Endodermal cell (in vitro differentiated cells): Measurements from ENCODE around the gene MPRIP. TPM values are rescaled to one million over a fixed set of nuclear protein-coding genes. Genes with fewer than 3 reads are reported as not detected.

ENCODE experiments used
- DNase-seq: peaks from one replicate; pipeline ENCODE4 v3.0.0-alpha.2; 2017
- H3K27ac ChIP-seq: 2 replicates; pipeline ENCODE4 v1.5.1; 2013; ENCODE audit warnings: mild to moderate bottlenecking, low read depth, low read length, moderate library complexity
- H3K27me3 ChIP-seq: 2 replicates; pipeline ENCODE4 v1.6.1; 2013; ENCODE audit warnings: mild to moderate bottlenecking, low read length, moderate library complexity; ENCODE audit not compliant: insufficient read depth, control insufficient read depth, poor library complexity, severe bottlenecking
- H3K36me3 ChIP-seq: 2 replicates; pipeline ENCODE4 v1.7.0; 2013; ENCODE audit warnings: mild to moderate bottlenecking, low read length, moderate library complexity; ENCODE audit not compliant: control insufficient read depth, insufficient read depth
- H3K4me1 ChIP-seq: one replicate; pipeline ENCODE4 v1.7.0; 2013; ENCODE audit warnings: low read length; ENCODE audit not compliant: control insufficient read depth, insufficient read depth
- H3K4me3 ChIP-seq: 2 replicates; pipeline ENCODE4 v1.5.1; 2013; ENCODE audit warnings: mild to moderate bottlenecking, low read length, moderate library complexity
- H3K9ac ChIP-seq: 2 replicates; pipeline ENCODE4 v1.6.1; 2013; ENCODE audit warnings: mild to moderate bottlenecking, low read length, moderate library complexity; ENCODE audit not compliant: poor library complexity, severe bottlenecking; ENCODE audit errors: extremely low read depth
- H3K9me3 ChIP-seq: 2 replicates; pipeline ENCODE4 v1.6.1; 2013; ENCODE audit warnings: mild to moderate bottlenecking, low read length, moderate library complexity; ENCODE audit not compliant: control insufficient read depth
- H3K27ac Mint-ChIP-seq: 2 replicates; pipeline ENCODE4 v1.8.0; 2020; ENCODE audit warnings: mixed read lengths
- H3K27me3 Mint-ChIP-seq: 2 replicates; pipeline ENCODE4 v1.8.0; 2021; ENCODE audit warnings: mild to moderate bottlenecking, mixed read lengths; ENCODE audit not compliant: insufficient read depth
- H3K36me3 Mint-ChIP-seq: 2 replicates; pipeline ENCODE4 v1.8.0; 2020; ENCODE audit warnings: low read depth, mixed read lengths
- H3K4me1 Mint-ChIP-seq: 2 replicates; pipeline ENCODE4 v1.8.0; 2020; ENCODE audit warnings: mixed read lengths
- H3K4me3 Mint-ChIP-seq: 2 replicates; pipeline ENCODE4 v1.8.0; 2020; ENCODE audit warnings: mild to moderate bottlenecking, moderate library complexity, mixed read lengths
- H3K9me3 Mint-ChIP-seq: 2 replicates; pipeline ENCODE4 v1.8.0; 2020; ENCODE audit warnings: mild to moderate bottlenecking, mixed read lengths
- CTCF ChIP-seq: fragments of 200-600 bp; sonication (generic); conservative IDR thresholded peaks from 2 replicates; pipeline ENCODE4 v1.5.0; 2021; ENCODE audit warnings: antibody characterized with exemption, mild to moderate bottlenecking
- WGBS, 2 experiments: methylation state at CpG; one replicate each; pipeline versions ENCODE4 v1.1.5 to v1.1.7; 2013; ENCODE audit warnings: missing lambda C conversion rate in 2 of 2, mixed read lengths in 1 of 2; ENCODE audit not compliant: insufficient coverage in 1 of 2, insufficient read length in 1 of 2; 5-methylcytosine and 5-hydroxymethylcytosine counted together
- total RNA-seq, 2 donors: library from RNA; stranded (reverse); fragmentation: NEBNext Ultra II Directional in 1 of 2; extraction: Animal tissue kit (Norgen Biotek cat#: 25700) in 1 of 2; gene quantifications; 2 replicates in 1 of 2; 3 replicates in 1 of 2; pipeline ENCODE4 v1.2.1, GENCODE V29; 2021

Gene MPRIP
- total RNA-seq, 2 donors from 2014 or later = 154 to 155 TPM

DNA sequence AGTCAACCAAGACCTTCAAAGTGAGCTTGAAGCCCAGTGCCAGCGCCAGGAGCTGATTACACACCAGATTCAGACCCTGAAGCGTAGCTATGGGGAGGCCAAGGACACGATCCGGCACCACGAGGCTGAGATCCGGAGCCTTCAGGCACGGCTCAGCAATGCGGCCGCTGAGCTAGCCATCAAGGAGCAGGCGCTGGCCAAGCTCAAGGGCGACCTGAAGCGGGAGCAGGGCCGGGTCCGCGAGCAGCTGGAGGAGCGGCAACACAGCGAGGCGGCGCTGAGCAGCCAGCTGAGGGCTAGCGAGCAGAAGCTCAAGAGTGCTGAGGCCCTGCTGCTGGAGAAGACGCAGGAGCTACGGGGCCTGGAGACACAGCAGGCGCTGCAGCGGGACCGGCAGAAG, 121.9 kb downstream of the MPRIP start:
- H3K36me3 ChIP-seq = peaks cover 38% of the 10 kb centered on the region
- no peaks in the 10 kb centered on the region for H3K4me1 ChIP-seq
- H3K4me1 Mint-ChIP-seq = no peaks in the 10 kb centered on the region
- H3K9me3 Mint-ChIP-seq = no peaks in the 10 kb centered on the region
- no peak overlapping the region for H3K4me3 Mint-ChIP-seq
- H3K27ac ChIP-seq = no peak overlapping the region
- no peaks in the 10 kb centered on the region for H3K27me3 ChIP-seq
- H3K9me3 ChIP-seq = no peaks in the 10 kb centered on the region
- no peak overlapping the region for H3K9ac ChIP-seq
- DNase-seq = no peak
- TF ChIP-seq CTCF = no peak
- H3K4me3 ChIP-seq = no peak overlapping the region
- H3K27me3 Mint-ChIP-seq = no peaks in the 10 kb centered on the region
- no peak overlapping the region for H3K27ac Mint-ChIP-seq
- 95 to 98% methylated on average over 22 to 25 of the region's 25 CpGs for WGBS, 2 experiments
- H3K36me3 Mint-ChIP-seq = peaks cover 69% of the 10 kb centered on the region

DNA sequence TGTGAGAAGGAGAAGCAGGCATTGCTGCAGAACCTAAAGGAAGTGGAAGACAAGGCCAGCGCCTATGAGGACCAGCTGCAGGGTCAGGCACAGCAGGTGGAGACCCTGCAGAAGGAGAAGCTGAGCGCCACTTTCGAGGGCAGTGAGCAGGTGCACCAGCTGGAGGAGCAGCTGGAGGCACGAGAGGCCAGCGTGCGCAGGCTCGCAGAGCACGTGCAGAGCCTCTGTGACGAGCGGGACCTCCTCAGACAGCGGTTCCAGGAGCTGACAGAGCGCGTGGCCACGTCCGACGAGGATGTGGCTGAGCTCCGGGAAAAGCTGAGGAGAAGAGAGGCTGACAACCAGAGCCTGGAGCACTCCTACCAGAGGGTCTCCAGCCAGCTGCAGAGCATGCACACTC, 122.4 kb downstream of the MPRIP start:
- TF ChIP-seq CTCF = no peak
- no peak overlapping the region for H3K27ac Mint-ChIP-seq
- H3K4me3 ChIP-seq = no peak overlapping the region
- WGBS, 2 experiments = 93 to 95% methylated on average over 8 to 17 of the region's 17 CpGs
- H3K4me1 Mint-ChIP-seq = no peaks in the 10 kb centered on the region
- H3K4me3 Mint-ChIP-seq = no peak overlapping the region
- no peak for DNase-seq
- no peaks in the 10 kb centered on the region for H3K9me3 Mint-ChIP-seq
- peaks cover 64% of the 10 kb centered on the region for H3K36me3 Mint-ChIP-seq
- no peaks in the 10 kb centered on the region for H3K9me3 ChIP-seq
- no peaks in the 10 kb centered on the region for H3K27me3 Mint-ChIP-seq
- peaks cover 34% of the 10 kb centered on the region for H3K36me3 ChIP-seq
- no peak overlapping the region for H3K9ac ChIP-seq
- no peaks in the 10 kb centered on the region for H3K27me3 ChIP-seq
- H3K27ac ChIP-seq = no peak overlapping the region
- no peaks in the 10 kb centered on the region for H3K4me1 ChIP-seq

GRCh38 chr17:17165666-17166308, 123.5 kb downstream of the MPRIP start:
- H3K4me1 Mint-ChIP-seq = no peaks in the 10 kb centered on the region
- Histone ChIP-seq H3K9me3 (no peaks in the 10 kb centered on the region), H3K36me3 (peaks cover 32% of the 10 kb centered on the region), H3K4me3 (no peak overlapping the region), H3K27me3 (no peaks in the 10 kb centered on the region), H3K4me1 (peaks cover 6% of the 10 kb centered on the region), H3K9ac (no peak overlapping the region), H3K27ac (no peak overlapping the region)
- no peaks in the 10 kb centered on the region for H3K9me3 Mint-ChIP-seq
- H3K36me3 Mint-ChIP-seq = peaks cover 59% of the 10 kb centered on the region
- WGBS, 2 experiments = 97% methylated on average over 14 to 23 of the region's 23 CpGs
- no peak for DNase-seq
- H3K27me3 Mint-ChIP-seq = no peaks in the 10 kb centered on the region
- no peak overlapping the region for H3K4me3 Mint-ChIP-seq
- no peak overlapping the region for H3K27ac Mint-ChIP-seq
- TF ChIP-seq CTCF = no peak
